NOMO-1 treated with dmso at 0.1 percent for 144 hours (cell line): ENCODE data around the gene CNKSR1.

Source experiments
- DNase-seq: peaks from one replicate; lab custom pipeline; 2025; ENCODE audit not compliant: unreplicated experiment; lab: John Stamatoyannopoulos, UW

The CNKSR1 gene

DNA sequence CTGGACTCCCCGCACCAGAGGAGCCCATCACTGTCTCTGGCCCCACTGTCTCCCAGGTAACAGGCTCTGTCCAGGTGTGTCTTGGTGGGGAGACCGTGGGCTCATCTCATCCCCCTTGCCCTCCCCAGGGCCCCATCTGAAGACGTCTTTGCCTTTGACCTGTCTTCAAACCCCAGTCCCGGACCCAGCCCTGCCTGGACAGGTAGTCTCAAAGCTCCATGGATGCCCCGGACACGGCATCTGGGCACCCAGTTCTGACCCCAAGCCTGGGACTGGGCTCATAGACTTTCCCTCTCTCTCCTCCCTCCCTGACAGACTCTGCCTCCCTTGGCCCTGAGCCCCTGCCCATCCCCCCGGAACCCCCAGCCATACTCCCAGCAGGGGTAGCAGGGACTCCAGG, 6.8 kb downstream of the CNKSR1 start:
- no peak for DNase-seq

DNA sequence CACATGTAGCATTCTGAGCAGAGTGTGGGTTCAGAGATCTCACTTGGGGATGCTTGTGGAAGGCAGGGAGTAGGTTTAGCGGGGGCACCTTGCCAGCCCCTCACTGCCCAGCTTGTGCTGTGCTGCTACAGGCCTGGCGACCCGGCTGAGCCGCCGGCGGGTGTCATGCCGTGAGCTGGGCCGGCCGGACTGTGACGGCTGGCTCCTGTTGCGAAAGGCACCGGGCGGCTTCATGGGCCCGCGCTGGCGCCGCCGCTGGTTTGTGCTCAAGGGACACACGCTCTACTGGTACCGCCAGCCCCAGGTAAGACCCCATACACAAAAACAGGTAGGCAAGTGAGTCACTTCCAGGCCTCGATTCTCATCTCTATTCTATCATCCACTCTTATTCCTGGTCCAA, 7.6 kb downstream of the CNKSR1 start:
- DNase-seq: no peak

- no peak for DNase-seq
Measured at GRCh38 chr1:26187882-26188281, 10.6 kb downstream of the CNKSR1 start.

- no peak for DNase-seq
Measured at GRCh38 chr1:26188477-26188876, 11.2 kb downstream of the CNKSR1 start.

DNA sequence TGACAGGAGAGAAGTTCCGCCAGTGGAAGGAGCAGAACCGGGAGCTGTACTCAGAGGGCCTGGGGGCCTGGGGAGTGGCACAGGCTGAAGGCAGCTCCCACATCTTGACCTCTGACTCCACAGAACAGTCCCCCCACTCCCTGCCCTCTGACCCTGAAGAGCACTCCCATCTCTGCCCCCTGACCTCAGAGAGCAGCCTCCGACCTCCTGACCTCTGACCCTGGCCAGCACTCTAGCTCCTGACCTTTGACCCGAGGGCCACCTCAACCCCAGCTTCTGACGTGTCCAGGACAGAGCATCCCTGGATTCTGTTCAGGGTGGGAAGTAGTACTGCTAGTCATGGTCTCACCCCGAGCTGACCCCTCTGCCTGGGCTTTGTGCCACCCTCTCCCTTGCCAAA, 12.0 kb downstream of the CNKSR1 start:
- DNase-seq: no peak

GRCh38 chr1:26189751-26190275, 12.5 kb downstream of the CNKSR1 start:
- DNase-seq: no peak

DNA sequence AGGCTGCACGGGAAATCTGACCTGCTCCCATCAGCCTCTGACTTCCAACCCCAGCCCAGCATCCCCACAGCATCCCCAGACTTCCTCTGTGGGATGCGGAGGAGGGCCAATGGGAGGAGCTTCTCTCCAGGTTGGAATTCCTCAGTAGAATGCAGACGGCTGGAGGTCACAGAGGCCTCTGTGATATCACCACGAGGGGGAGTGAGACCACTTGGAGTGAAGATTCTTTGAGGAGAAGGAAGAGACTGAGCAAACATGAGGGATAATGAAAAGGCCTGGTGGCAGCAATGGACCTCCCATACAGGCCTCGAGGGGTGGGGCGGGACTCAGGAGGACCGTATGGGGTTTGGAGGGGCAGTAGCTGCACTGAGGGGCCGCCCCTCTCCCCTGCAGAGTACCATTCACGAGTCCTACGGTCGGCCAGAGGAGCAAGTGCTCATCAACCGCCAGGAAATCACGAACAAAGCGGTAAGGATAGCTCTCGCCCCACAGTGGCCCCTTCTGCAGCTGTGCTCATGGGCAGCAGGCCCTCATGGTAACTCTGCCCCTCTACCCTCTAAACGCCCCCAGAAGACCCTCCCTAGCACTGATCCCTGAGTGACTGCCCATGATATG, 13.2 kb downstream of the CNKSR1 start, which contains the start of gene CATSPER4:
TSS of gene CATSPER4 (plus strand) at position 230 of the 615 bp plus-strand sequence. CDS start at position 256, 26 bp downstream.
- DNase-seq: no peak

DNA sequence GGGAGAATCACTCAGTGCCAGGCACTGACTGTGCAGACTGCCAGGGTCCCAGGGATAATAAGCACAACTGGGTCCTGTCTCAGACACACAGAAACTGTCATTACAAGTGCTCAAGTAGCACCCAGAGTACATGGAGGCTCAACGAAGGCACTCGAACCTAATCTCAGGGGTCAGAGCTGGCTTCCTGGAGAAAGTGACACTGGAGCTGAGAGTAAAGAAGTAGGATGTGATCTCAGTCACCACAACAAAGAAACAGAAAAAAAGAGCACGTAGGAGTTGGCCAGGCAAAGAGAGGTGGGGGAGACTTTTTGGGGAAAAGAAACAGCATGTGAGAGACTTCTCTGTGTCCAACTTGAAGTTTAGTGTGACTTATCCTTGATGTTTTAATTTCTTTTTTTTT, 14.4 kb downstream of the CNKSR1 start:
- DNase-seq: no peak

GRCh38 chr1:26195805-26196204, 18.5 kb downstream of the CNKSR1 start:
- DNase-seq: no peak

- DNase-seq: no peak
Measured at GRCh38 chr1:26197301-26197700, 20.0 kb downstream of the CNKSR1 start.

- DNase-seq: no peak
Measured at GRCh38 chr1:26197813-26198212, 20.5 kb downstream of the CNKSR1 start.

DNA sequence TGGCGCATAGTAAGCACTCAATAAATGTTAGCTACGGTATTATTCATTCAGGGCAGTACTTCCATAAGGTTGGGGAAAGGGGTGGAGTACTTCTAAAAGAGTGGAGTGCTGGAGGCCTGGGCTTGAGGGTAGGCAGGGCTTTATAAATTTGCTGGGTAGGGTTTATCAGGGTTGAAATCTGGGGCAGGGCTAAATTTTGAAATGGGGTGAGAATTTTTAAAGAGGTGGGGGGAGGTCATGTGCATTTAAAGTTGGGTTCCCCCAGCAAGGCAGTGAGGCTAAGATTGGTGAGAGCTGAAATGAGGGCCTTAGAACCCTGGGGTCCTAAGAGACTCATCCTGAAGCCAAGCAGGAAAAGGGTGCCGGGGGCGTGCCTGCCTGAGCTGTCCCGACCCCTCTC, 23.1 kb downstream of the CNKSR1 start:
- no peak for DNase-seq

DNA sequence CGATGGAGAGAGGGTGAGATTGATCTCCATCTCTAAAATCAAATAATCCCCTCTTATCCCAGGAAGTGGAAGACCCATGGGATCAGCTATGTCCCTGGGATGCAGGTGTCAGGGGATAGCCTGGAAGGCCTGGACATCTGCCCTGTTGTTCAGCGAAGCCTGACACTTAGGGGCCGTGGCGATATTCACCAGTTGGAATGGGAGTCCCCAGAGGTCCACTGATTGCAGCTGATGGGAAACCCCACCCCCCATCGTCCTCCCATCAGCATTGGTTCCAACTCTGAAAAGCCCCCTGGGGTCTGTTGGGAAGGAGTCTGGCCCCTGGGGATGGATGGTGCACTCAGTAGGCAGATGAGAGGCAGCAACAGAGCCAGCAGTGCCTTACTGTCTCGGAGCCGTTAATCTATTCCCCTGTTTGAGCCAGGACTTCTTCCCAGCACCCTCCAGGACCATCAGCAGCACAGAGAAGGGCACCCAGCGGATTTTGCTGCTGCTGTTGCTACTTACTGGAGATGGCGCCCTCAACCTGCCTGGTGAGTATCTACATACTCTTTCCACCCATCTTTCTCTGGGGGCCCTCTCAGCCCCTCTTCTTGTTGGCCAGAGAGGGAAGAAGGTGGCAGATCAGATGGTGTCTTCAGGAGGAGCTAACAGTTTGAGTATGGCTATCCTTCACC, 26.5 kb downstream of the CNKSR1 start:
- DNase-seq: no peak

DNA sequence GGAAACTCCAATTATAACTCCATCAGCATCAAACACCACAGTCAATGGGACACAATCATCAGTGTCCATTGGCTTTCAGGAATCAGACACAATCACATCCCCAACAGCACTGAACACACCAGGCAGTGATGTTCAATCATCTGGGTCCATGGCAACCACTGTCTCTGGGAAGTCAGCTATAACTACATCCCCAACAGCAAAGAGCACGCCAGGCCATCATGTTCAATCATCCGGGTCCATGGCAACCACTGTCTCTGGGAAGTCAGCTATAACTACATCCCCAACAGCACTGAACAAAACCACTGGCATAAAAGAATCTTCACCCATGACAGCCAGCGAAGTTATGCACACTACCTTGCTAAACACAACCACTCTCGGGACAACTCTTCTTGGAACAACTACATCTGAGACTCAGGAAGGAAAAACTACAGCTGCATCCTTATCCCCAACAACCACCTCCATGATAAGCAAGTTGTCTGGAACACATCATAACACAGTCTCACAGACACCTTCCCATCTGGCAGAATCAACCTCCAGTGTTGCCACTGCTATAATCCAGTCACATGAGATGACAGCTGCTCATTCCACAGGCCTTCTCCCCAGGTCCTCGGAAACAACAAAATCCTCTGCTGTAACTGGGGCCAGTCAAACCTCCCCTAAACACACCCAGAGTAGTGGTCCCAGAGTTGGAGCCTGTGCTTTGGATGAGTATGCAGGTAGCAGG, 33.0 kb downstream of the CNKSR1 start:
- DNase-seq: no peak

DNA sequence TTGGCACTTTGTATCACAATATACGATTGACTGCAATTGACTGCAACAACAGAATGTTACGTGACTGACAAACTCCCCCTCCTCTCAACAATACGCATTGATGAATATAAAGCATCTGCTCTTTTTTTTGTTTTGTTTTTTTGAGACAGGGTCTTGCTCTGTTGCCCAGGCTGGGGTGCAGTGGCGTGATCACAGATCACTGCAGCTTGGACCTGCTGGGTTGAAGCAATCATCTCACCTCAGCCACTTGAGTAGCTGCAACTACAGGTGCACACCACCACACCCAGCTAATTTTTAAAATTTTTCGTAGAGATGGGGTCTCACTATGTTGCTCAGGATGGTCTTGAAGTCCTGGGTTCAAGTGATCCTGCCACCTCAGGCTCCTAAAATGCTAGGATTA, 35.4 kb downstream of the CNKSR1 start:
- DNase-seq: no peak

DNA sequence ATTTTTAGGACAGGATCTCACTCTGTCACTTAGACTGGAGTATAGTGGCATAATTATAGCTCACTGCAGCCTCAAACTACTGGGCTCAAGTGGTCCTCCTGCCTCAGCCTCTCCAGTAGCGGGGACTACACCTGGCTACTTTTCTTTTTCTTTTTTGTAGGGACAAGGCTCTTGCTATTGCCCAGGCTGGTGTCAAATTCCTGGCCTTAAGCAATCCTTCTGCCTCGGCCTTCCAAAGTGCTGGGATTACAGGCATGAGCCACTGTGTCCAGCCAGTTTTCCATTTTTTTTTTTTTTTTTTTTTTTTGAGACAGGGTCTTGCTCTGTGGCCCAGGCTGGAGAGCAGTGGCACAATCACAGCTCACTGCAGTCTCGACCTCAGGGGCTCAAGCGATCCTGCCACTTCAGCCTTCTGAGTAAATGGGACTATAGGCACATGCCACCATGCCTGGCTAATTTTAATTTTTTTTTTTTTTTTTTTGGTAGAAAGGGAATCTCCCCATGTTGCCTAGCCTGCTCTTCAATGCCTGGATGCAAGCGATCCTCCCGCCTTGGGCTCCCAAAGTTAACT, 36.1 kb downstream of the CNKSR1 start:
- no peak for DNase-seq

GRCh38 chr1:26215246-26215645, 38.0 kb downstream of the CNKSR1 start:
- DNase-seq: no peak

DNA sequence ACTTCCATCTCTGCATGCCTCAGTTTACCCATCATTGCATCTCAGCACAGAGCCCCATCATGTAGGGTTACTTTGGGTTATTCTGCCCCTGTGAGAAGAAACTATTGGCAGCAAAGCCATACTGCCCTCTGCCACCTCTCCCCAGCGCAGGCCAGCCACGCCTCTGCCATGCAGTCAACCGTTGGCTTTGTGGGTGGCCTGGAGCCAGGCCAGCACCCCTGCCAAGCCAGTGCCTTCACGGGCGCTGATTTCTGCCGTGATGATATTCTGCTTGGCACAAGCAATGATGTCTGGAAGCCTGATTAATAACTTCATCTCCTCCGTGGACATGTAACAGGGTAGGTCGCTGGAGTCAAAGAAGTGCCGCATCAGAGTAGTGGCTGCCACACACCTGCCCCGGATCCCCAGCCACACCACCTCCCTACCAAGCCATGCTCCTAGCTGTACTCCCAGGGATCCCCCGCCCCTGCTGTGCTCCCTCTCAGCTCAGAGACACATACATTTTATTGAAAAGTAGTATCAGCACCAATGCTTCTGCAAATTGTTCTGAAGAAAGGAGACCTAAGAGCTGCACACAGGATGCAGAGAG, 41.7 kb downstream of the CNKSR1 start:
- DNase-seq: no peak

GRCh38 chr1:26220199-26220912, 43.1 kb downstream of the CNKSR1 start:
- no peak for DNase-seq

DNA sequence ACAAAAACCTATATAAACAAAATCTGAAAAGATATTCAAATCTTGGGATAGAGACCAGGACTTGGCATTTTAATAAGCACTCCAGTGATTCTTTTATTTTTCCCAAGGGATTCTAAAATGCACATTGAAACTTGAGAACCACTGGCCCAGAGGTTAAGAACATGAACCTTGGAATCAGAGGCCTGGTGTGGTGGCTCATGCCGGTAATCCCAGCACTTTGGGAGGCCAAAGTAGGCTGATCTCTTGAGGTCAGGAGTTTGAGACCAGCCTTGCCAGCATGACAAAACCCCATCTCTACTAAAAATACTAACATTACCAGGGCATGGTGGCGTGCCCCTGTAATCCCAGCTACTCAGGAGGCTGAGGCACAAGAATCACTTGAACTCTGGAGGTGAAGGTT, 43.8 kb downstream of the CNKSR1 start:
- DNase-seq: no peak

GRCh38 chr1:26224606-26225005, 47.3 kb downstream of the CNKSR1 start:
- no peak for DNase-seq
